Ovary (tissue), 3 donors: Measurements from ENCODE around the gene SPRED2.
"Not testable (repeated sequence)": the region's sequence is repeated elsewhere in the genome, so short reads cannot be mapped to it uniquely, and the experiment has no call there.

Experiments used
- CTCF ChIP-seq, 3 donors: fragments of 450-650 bp in 2 of 3; fragments of 200-600 bp in 1 of 3; IDR thresholded peaks; one replicate each; pipeline versions ENCODE4 v1.5.1 to v1.8.0; 2016 to 2022; ENCODE audit warnings: antibody characterized with exemption in 3 of 3, mild to moderate bottlenecking in 1 of 3
- EP300 ChIP-seq: sonication (generic); formaldehyde crosslinking; IDR thresholded peaks from one replicate; pipeline ENCODE4 v1.6.1; 2017; ENCODE audit warnings: antibody characterized with exemption
- POLR2A ChIP-seq: fragments of 450-650 bp; IDR thresholded peaks from one replicate; pipeline ENCODE4 v1.6.1; 2017; ENCODE audit warnings: antibody characterized with exemption, mild to moderate bottlenecking, moderate library complexity
- donor health status: DM: no; HTN: no; CAD: no.

- TF ChIP-seq POLR2A; EP300; CTCF (IDR thresholded peaks at IDR 0.05): not testable (repeated sequence)
These were observed 115.0 kb downstream of the SPRED2 start for GRCh38 chr2:65317351-65317750.
